Gastrocnemius medialis (tissue), 4 donors: ENCODE measurements around the gene CLCN6.

Experiments used
- CTCF ChIP-seq, 5 experiments: fragments of 450-650 bp in 3 of 5; fragments of 200-600 bp in 2 of 5; sonication (generic) in 2 of 5; IDR thresholded peaks in 4 of 5; conservative IDR thresholded peaks in 1 of 5; 1 replicate in 4 of 5; 2 replicates in 1 of 5; pipeline ENCODE4 v1.5.1; 2016 to 2019; ENCODE audit warnings: antibody characterized with exemption in 5 of 5, mild to moderate bottlenecking in 3 of 5, moderate library complexity in 3 of 5
- POLR2A ChIP-seq, 2 donors: fragments of 450-650 bp; IDR thresholded peaks; one replicate each; pipeline ENCODE4 v1.6.1; 2017; ENCODE audit warnings: antibody characterized with exemption in 2 of 2, mild to moderate bottlenecking in 2 of 2, moderate library complexity in 2 of 2

GRCh38 chr1:11767922-11768704 is 37.9 kb upstream of the CLCN6 start:
- no peak for TF ChIP-seq CTCF (IDR thresholded peaks at IDR 0.05 in 4 of 5, conservative IDR thresholded peaks at IDR 0.05 in 1 of 5)
- TF ChIP-seq POLR2A (IDR thresholded peaks at IDR 0.05) = no peak
